ENCODE measurements around the gene SRD5A3. TPM values are rescaled to one million over a fixed set of nuclear protein-coding genes. Genes with fewer than 3 reads are reported as not detected.
A peak's percentile ranks its signal among the peaks of the same experiment; 100 is the strongest.

SRD5A3 gene
- total and polyA plus RNA-seq, 9 of the 15 experiments (the other 6 are each of a cell fraction or from before 2014, with no cell fraction given): 2.5 to 37.0 (median 13.3) TPM

DNA sequence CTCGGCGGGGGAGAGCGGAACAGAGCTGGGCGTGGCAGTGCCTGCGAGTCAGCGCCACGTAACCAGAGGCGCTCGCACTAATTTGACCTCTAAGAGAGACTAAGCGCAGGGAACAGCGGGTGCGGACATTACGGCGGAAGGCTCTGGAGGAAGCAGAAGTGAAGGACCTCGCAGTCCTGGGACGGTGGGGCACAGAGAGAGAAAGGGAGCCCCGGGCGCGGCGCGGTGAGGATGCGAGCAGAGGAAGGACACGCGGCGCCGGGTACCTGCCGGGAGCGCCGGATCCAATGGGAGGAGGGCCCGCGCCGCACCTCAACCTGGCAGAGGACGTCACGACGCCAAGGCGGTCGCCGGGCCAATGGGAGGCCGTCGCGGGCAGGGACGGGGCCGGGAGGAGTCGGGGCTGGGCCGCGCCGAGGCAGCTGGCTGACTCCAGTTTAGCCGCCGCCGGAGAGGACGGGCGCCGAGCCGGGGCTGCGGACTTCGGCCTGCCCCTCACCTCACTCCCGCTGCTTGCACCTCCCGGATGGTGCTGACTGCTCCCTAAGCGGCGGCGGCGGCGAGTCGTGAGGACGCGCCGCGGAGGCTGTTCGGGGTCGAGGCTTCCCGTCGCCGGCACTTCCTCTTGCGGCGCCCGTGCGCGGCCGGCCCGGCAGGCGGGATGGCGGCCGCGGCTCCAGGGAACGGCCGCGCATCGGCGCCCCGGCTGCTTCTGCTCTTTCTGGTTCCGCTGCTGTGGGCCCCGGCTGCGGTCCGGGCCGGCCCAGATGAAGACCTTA is 49.7 kb downstream of the SRD5A3 start, which contains the start of gene TMEM165 (continued):
- TF ChIP-seq, protein P1, sequence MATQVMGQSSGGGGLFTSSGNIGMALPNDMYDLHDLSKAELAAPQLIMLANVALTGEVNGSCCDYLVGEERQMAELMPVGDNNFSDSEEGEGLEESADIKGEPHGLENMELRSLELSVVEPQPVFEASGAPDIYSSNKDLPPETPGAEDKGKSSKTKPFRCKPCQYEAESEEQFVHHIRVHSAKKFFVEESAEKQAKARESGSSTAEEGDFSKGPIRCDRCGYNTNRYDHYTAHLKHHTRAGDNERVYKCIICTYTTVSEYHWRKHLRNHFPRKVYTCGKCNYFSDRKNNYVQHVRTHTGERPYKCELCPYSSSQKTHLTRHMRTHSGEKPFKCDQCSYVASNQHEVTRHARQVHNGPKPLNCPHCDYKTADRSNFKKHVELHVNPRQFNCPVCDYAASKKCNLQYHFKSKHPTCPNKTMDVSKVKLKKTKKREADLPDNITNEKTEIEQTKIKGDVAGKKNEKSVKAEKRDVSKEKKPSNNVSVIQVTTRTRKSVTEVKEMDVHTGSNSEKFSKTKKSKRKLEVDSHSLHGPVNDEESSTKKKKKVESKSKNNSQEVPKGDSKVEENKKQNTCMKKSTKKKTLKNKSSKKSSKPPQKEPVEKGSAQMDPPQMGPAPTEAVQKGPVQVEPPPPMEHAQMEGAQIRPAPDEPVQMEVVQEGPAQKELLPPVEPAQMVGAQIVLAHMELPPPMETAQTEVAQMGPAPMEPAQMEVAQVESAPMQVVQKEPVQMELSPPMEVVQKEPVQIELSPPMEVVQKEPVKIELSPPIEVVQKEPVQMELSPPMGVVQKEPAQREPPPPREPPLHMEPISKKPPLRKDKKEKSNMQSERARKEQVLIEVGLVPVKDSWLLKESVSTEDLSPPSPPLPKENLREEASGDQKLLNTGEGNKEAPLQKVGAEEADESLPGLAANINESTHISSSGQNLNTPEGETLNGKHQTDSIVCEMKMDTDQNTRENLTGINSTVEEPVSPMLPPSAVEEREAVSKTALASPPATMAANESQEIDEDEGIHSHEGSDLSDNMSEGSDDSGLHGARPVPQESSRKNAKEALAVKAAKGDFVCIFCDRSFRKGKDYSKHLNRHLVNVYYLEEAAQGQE (IDR thresholded peaks at IDR 0.05; ENCODE audit: borderline replicate concordance): peak; percentile 96
- TF ChIP-seq, protein P1 (CRISPR knock-in tag; IDR thresholded peaks at IDR 0.05; ENCODE audit: low read depth): 0 out of 2 replicates have a peak, but pooled peaks have one; percentile 26
- TF ChIP-seq PHF8 (IDR thresholded peaks at IDR 0.05; ENCODE audit: borderline replicate concordance, low read length) (peak; percentile 91; the same call in 1 of the 2 replicates), ZNF408 (CRISPR knock-in tag; IDR thresholded peaks at IDR 0.05; ENCODE audit: low read depth) (no peak), BRCA1 (IDR thresholded peaks at IDR 0.05) (no peak), BRCA1 (CRISPR knock-in tag; IDR thresholded peaks at IDR 0.05) (no peak), NUFIP1 (IDR thresholded peaks at IDR 0.05; ENCODE audit: partially characterized antibody) (no peak), ZNF282 (CRISPR knock-in tag; IDR thresholded peaks at IDR 0.05) (no peak), STAG1 (CRISPR knock-in tag; IDR thresholded peaks at IDR 0.05; ENCODE audit: borderline replicate concordance) (no peak), DNMT1 (IDR thresholded peaks at IDR 0.05) (no peak), POLR2AphosphoS2 (IDR thresholded peaks at IDR 0.05; ENCODE audit: low read length) (peak; percentile 48; the same call in 1 of the 2 replicates), U2AF1 (optimal IDR thresholded peaks at IDR 0.05; ENCODE audit: low read depth, low read length) (no peak), RBM25 (IDR thresholded peaks at IDR 0.05; ENCODE audit: low read depth, low read length, severe bottlenecking) (peak; percentile 92), FIP1L1 (IDR thresholded peaks at IDR 0.05; ENCODE audit: low read depth, low read length, poor library complexity, severe bottlenecking) (peak; percentile 71), HOXB6 (CRISPR knock-in tag; IDR thresholded peaks at IDR 0.05; ENCODE audit: borderline replicate concordance) (no peak), SNIP1 (IDR thresholded peaks at IDR 0.05; ENCODE audit: low read depth) (no peak), ZNF586 (CRISPR knock-in tag; conservative IDR thresholded peaks at IDR 0.05) (no peak), ZNF77 (CRISPR knock-in tag; IDR thresholded peaks at IDR 0.05) (no peak), ZBTB12 (CRISPR knock-in tag; IDR thresholded peaks at IDR 0.05) (peak; percentile 68)
